Small intestine (tissue), 7 donors: ENCODE results near the gene OR1F1. TPM values are rescaled to one million over a fixed set of nuclear protein-coding genes. Genes with fewer than 3 reads are reported as not detected.

Source experiments
- DNase-seq, 2 donors: peaks; one replicate each; pipeline versions ENCODE4 v3.0.0 to v3.0.0-alpha.2; 2013
- FAIRE-seq: peaks from 2 replicates; lab custom pipeline; 2012; peaks lifted over from hg19 to GRCh38; lab: Jason Lieb, UNC
- H3K27ac ChIP-seq, 3 donors: one replicate each; pipeline ENCODE4 v1.5.1; 2013; ENCODE audit warnings: low read length in 2 of 3, mild to moderate bottlenecking in 2 of 3, control low read depth in 1 of 3, inconsistent platforms in 1 of 3, low read depth in 1 of 3, moderate library complexity in 1 of 3
- H3K27me3 ChIP-seq, 3 donors: one replicate each; pipeline ENCODE4 v1.6.1; 2013; ENCODE audit warnings: low read length in 3 of 3, inconsistent platforms in 1 of 3; ENCODE audit not compliant: control insufficient read depth in 3 of 3, insufficient read depth in 3 of 3
- H3K36me3 ChIP-seq, 3 donors: one replicate each; pipeline ENCODE4 v1.6.1; 2013; ENCODE audit warnings: low read length in 3 of 3, inconsistent platforms in 1 of 3, low read depth in 1 of 3, mild to moderate bottlenecking in 1 of 3, moderate library complexity in 1 of 3; ENCODE audit not compliant: control insufficient read depth in 3 of 3, insufficient read depth in 2 of 3
- H3K4me1 ChIP-seq, 3 donors: one replicate each; pipeline ENCODE4 v1.6.1; 2013; ENCODE audit warnings: low read length in 2 of 3, inconsistent platforms in 1 of 3, low read depth in 1 of 3, mild to moderate bottlenecking in 1 of 3, moderate library complexity in 1 of 3; ENCODE audit not compliant: control insufficient read depth in 3 of 3, insufficient read depth in 2 of 3
- H3K4me3 ChIP-seq, 3 donors: one replicate each; pipeline ENCODE4 v1.5.1; 2013; ENCODE audit warnings: low read length in 3 of 3, control low read depth in 1 of 3, inconsistent platforms in 1 of 3, low read depth in 1 of 3, mild to moderate bottlenecking in 1 of 3, moderate library complexity in 1 of 3
- H3K9me3 ChIP-seq, 2 donors: one replicate each; pipeline ENCODE4 v1.6.1; 2013; ENCODE audit warnings: low read depth in 1 of 2, low read length in 1 of 2; ENCODE audit not compliant: control insufficient read depth in 2 of 2, insufficient read depth in 1 of 2
- WGBS, 3 donors: extraction: QIAGEN DNeasy Blood & Tissue Kit; methylation state at CpG; one replicate each; pipeline ENCODE4 v1.1.7; 2013; 5-methylcytosine and 5-hydroxymethylcytosine counted together
- polyA plus RNA-seq, 4 donors: library from polyadenylated mRNA; stranded (reverse) in 3 of 4; unstranded in 1 of 4; fragments of 200-250 nt in 3 of 4; fragments of 120-200 nt in 1 of 4; gene quantifications; one replicate each; pipeline versions ENCODE4 v1.2.1 to v1.2.3, GENCODE V29; 2013
- donor health status: healthy with polysubstance abuse.
- donor health status: control.
- donor health status: control.
- donor health status: Bipolar disorder and iron deficiency.
- donor health status: healthy.

Gene OR1F1
- polyA plus RNA-seq, 4 donors = not detected

GRCh38 chr16:3155181-3155580 is 32.8 kb upstream of the OR1F1 start:
- no peaks in the 10 kb centered on the region for H3K36me3 ChIP-seq
- peaks cover 0 to 3% of the 10 kb centered on the region in 2 donors for H3K9me3 ChIP-seq
- DNase-seq (no peak), FAIRE-seq (no peak)
- no peak overlapping the region for H3K4me3 ChIP-seq
- 71 to 85% (median 80%) methylated on average over 2 of the region's 2 CpGs for WGBS, 3 donors
- H3K4me1 ChIP-seq = peaks cover 0 to 25% (median 0%) of the 10 kb centered on the region in 3 donors
- H3K27ac ChIP-seq = no peak overlapping the region
- peaks cover 0 to 23% (median 0%) of the 10 kb centered on the region in 3 donors for H3K27me3 ChIP-seq

- Histone ChIP-seq H3K27me3 (peaks cover 0 to 26% (median 0%) of the 10 kb centered on the region in 3 donors), H3K27ac (no peak overlapping the region), H3K9me3 (peaks cover 0 to 3% of the 10 kb centered on the region in 2 donors), H3K4me3 (no peak overlapping the region), H3K36me3 (no peaks in the 10 kb centered on the region), H3K4me1 (peaks cover 0 to 21% (median 0%) of the 10 kb centered on the region in 3 donors)
- 94 to 98% (median 95%) methylated on average over 3 of the region's 3 CpGs for WGBS, 3 donors
- FAIRE-seq = no peak
- no peak for DNase-seq
Observed at GRCh38 chr16:3155972-3156371, 32.0 kb upstream of the OR1F1 start.

GRCh38 chr16:3157229-3158025 is 30.6 kb upstream of the OR1F1 start:
- peaks cover 0 to 9% (median 0%) of the 10 kb centered on the region in 3 donors for H3K4me1 ChIP-seq
- DNase-seq (peak; percentile 75 to 77), FAIRE-seq (no peak)
- H3K27ac ChIP-seq = peak overlapping the region; percentile 86 to 89 (median 86)
- peaks cover 0 to 3% of the 10 kb centered on the region in 2 donors for H3K9me3 ChIP-seq
- WGBS, 3 donors = 1% methylated on average over 59 of the region's 59 CpGs
- no peaks in the 10 kb centered on the region for H3K36me3 ChIP-seq
- H3K4me3 ChIP-seq = peak overlapping the region; percentile 12 to 94 (median 72)
- peaks cover 0 to 32% (median 0%) of the 10 kb centered on the region in 3 donors for H3K27me3 ChIP-seq

DNA sequence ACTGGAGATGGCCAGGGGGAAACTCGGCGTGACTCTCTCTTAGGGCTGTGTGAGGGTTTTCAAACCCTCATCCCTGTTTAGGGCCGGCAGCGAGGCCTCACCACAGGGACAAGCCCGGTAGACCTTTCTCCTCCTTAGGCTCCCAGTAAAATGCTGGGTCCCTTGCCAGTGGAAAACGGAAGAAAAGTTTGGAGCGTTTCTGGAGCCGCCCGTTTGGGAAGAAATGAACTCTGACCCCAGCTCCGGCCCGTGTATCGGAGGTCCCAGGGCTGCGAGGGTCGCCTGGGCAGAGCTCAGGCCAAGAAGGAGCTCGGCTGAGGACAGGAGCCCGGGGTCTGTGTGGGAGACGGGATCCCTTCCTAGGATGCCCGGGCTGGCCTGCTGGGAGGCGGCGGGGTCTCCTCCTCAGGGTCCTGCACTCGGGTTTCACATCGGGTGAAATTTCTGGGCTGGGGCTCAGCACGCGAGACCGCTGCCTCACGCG is 29.9 kb upstream of the OR1F1 start:
- WGBS, 3 donors = 0% methylated on average over 21 to 27 of the region's 27 CpGs
- peaks cover 0 to 3% of the 10 kb centered on the region in 2 donors for H3K9me3 ChIP-seq
- H3K27ac ChIP-seq = peak overlapping the region; percentile 86 to 89 (median 86)
- no peak for DNase-seq
- H3K27me3 ChIP-seq = peaks cover 0 to 32% (median 0%) of the 10 kb centered on the region in 3 donors
- no peak for FAIRE-seq
- peaks cover 0 to 8% (median 0%) of the 10 kb centered on the region in 3 donors for H3K4me1 ChIP-seq
- H3K4me3 ChIP-seq = peak overlapping the region; percentile 70 to 94 (median 72)
- H3K36me3 ChIP-seq = no peaks in the 10 kb centered on the region

DNA sequence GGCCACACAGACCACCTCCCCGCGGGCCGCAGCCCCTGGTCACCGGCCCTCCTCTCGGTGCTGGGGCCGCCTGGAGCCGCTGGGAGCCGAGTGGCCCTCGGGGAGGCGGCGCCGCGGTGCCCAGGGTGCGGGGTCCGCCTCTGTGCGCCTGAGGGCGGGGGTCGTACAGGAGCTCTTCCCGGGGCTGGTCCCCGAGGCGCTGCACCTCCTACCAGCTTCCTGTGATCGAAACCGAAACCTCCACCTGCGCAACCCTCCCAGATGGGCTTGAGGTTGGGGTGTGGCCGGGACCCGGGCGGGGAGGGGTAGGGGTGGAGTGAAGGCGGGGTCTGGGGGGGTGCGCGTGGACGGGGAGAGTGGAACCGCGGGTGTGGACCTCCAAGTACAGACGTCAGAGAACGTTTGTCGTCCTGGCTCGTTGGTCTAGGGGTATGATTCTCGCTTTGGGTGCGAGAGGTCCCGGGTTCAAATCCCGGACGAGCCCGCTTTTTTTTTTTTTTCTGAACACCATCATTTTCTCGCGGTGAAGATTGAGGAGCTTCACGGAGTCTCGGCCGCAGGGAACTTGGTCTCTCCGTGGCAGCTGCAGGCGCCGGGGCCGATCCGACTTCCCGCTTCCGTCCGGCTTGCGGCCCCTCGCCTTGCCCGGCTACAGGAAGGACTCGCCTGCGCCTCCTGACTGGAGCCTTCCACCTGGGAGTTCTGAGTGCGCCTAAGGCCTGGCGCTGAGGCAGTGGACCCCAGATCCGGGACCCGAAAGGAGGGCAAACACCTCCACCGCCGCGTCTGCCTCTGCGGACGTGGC is 29.3 kb upstream of the OR1F1 start:
- H3K27ac ChIP-seq = peak overlapping the region; percentile 86 to 92 (median 86)
- DNase-seq (peak; percentile 92 to 96), FAIRE-seq (no peak)
- H3K4me3 ChIP-seq = peak overlapping the region; percentile 70 to 94 (median 72)
- H3K36me3 ChIP-seq = no peaks in the 10 kb centered on the region
- peaks cover 0 to 36% (median 0%) of the 10 kb centered on the region in 3 donors for H3K27me3 ChIP-seq
- 1 to 2% (median 2%) methylated on average over 55 to 70 of the region's 70 CpGs for WGBS, 3 donors
- peaks cover 0 to 8% (median 0%) of the 10 kb centered on the region in 3 donors for H3K4me1 ChIP-seq
- peaks cover 0 to 3% of the 10 kb centered on the region in 2 donors for H3K9me3 ChIP-seq

DNA sequence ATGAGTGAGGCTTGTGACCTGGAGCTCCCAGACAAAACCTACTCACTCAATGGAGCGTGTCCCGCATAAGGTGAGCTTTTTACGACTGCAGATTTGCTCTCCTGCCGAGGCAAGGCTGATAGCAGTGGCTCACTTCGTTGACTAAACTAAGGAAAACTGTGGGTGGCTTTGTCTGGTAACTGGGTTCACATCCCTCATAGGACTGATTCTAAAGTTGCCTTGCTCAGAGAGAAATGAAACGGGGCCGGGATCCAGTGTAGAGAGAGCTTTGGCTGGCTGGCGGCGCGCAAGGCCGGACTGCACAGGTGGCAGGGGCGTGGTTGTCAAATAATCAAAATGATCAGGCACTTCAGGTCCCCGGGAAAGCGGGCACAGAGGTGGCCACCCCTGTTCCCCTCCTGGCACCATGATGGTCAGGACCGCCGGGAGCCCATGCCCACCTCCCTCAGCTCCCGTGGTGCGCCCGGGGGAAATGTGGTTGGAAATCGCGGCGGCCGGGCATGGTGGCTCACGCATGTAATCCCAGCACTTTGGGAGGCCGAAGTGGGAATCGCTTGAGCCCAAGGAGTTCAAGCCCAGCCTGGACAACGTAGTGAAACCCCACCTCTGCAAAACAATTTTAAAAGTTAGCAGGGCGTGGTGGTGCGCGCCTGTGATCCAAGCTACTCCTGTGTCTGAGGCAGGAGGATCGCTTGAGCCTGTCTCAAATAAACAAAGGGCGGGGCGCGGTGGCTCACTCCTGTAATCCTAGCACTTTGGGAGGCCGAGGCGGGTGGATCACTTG is 26.6 kb upstream of the OR1F1 start:
- H3K4me1 ChIP-seq = peaks cover 0 to 8% (median 0%) of the 10 kb centered on the region in 3 donors
- H3K4me3 ChIP-seq = no peak overlapping the region
- WGBS, 3 donors = 50 to 80% (median 62%) methylated on average over 36 of the region's 36 CpGs
- no peak overlapping the region for H3K27ac ChIP-seq
- DNase-seq (peak; percentile 31 to 40), FAIRE-seq (no peak)
- no peaks in the 10 kb centered on the region for H3K36me3 ChIP-seq
- peaks cover 0 to 3% of the 10 kb centered on the region in 2 donors for H3K9me3 ChIP-seq
- peaks cover 0 to 36% (median 0%) of the 10 kb centered on the region in 3 donors for H3K27me3 ChIP-seq

DNA sequence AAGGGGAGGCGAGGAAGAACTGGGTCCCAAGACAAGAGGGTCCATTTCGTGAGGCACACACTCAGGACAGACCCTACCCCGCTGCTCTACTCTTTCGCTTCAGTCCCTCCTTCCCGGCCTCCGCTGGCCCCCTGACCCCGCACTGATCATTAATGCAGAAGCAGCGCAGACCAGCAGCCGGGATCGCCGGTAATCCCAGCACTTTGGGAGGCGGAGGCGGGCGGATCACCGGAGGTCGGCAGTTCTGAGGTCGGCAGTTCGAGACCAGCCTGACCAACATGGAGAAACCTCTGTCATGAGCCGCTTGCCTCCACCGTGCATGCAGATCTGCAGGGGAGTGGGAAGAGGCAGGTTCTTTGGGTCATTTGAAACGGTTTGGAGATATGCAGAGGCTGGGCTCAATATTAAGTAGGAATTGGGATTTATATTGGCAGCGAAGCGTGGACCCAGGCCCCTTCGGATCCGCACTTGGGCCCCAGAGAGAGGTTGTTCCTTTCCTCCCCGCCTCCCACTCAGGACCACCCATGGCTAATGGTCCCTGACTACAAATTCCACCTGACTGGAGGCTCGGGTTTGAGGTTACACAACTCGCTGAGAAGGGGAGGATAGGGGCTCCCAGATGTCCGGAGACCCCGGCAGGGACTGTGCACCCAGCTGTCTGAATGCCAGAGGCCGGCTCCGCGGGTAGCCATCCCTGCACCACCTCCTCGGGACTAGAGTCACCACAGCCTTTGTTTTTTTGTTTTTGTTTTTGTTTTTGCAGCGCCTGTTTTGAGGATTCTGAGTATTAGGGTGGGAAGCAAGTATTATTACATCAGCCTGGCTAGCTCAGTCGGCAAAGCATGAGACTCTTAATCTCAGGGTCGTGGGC is 23.6 kb upstream of the OR1F1 start:
- Histone ChIP-seq H3K9me3 (no peaks in the 10 kb centered on the region), H3K4me1 (peaks cover 0 to 3% (median 0%) of the 10 kb centered on the region in 3 donors), H3K36me3 (no peaks in the 10 kb centered on the region), H3K27me3 (peaks cover 0 to 59% (median 0%) of the 10 kb centered on the region in 3 donors), H3K27ac (no peak overlapping the region), H3K4me3 (no peak overlapping the region)
- FAIRE-seq = no peak
- 82 to 88% (median 86%) methylated on average over 37 of the region's 37 CpGs for WGBS, 3 donors
- no peak for DNase-seq
